MM.1S (cell line): ENCODE results near the gene MED14.

Experiments
- CTCF ChIP-seq: fragments of 300-600 bp; sonication (generic); IDR thresholded peaks from 2 replicates; pipeline ENCODE4 v1.5.1; 2016; ENCODE audit warnings: antibody characterized with exemption, low read length, mixed read lengths
- EZH2 ChIP-seq: fragments of 300-600 bp; sonication (generic); optimal IDR thresholded peaks from 2 replicates; pipeline ENCODE3; 2017; ENCODE audit warnings: low read depth, mild to moderate bottlenecking, antibody characterized with exemption, low read length, mixed read lengths
- EZH2phosphoT487 ChIP-seq: fragments of 300-600 bp; sonication (generic); IDR thresholded peaks from 2 replicates; pipeline ENCODE4 v1.6.1; 2018; ENCODE audit warnings: antibody characterized with exemption, low read length

- TF ChIP-seq CTCF = no peak
- TF ChIP-seq EZH2 = no peak
- no peak for TF ChIP-seq EZH2phosphoT487
These were observed 112.2 kb downstream of the MED14 start, which contains the start of gene MPC1L for GRCh38 chrX:40623139-40623536.
